ENCODE results near the gene MRPL20. TPM values are rescaled to one million over a fixed set of nuclear protein-coding genes. Genes with fewer than 3 reads are reported as not detected.
"Not testable (repeated sequence)": the region's sequence is repeated elsewhere in the genome, so short reads cannot be mapped to it uniquely, and the experiment has no call there.

MRPL20 gene
- total RNA-seq = 52.9 TPM

- peak; percentile 97 for DNase-seq (ENCODE audit: low spot score)
- ATAC-seq = peak; percentile 95
These were observed at the start of gene MRPL20 for GRCh38 chr1:1406821-1407635. TSS of gene MRPL20 (minus strand) at chr1:1407293. CDS start at chr1:1407217, 76 bp downstream.

- ATAC-seq = peak; percentile 93
- peak; percentile 72 for DNase-seq (ENCODE audit: low spot score)
These were observed 49.7 kb upstream of the MRPL20 start for GRCh38 chr1:1456683-1457255.

DNA sequence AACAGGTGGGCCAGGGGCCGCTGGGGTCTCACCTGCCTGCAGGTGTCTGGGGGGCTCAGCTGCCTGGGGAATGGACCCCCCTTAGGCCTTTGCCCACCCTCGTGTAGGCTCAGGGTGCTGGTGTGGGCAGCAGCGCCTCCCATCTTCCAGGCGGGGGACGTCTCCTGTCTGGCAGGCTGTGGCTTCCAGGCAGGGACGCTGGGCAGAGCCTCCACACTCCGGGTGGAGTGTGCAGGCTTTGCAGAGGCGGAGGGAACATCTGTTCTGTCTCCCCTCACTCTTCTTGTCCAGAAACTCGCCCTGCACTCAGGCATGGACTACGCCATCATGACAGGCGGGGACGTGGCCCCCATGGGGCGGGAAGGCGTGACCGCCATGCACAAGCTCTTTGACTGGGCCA is 48.8 kb upstream of the MRPL20 start:
- ATAC-seq = not testable (repeated sequence)

DNA sequence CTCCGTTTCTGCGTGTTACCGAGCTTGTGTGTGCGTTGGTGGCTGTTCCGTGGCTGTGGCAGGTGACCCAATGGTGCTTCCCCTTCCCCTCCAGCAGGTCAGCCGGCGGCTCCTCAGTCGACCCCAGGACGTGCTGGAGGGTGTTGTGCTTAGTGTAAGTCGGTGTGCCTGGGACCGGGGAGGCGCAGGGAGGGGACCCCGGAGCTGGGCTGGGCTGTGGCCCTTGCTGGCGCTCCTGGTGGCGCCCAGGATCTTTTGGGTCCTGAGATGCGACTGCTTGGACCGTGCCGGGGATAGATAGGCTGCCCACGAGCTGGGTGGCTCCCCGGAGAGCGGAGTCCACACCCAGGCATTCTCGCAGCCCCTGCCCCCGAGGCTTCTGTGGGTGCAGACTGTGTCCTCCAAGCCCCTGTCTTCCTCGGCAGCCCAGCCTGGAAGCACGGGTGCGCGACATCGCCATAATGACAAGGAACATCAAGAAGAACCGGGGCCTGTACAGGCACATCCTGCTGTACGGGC is 48.3 kb upstream of the MRPL20 start:
- DNase-seq (ENCODE audit: low spot score) (no peak), ATAC-seq (no peak)

More for the DNA sequence above, 48.8 kb upstream of the MRPL20 start:
- not testable (repeated sequence) for DNase-seq (ENCODE audit: low spot score)

GRCh38 chr1:1454286-1455056 is 47.4 kb upstream of the MRPL20 start:
- ATAC-seq = not testable (repeated sequence)

GRCh38 chr1:1452882-1453281 is 45.8 kb upstream of the MRPL20 start:
- no peak for DNase-seq (ENCODE audit: low spot score)
- ATAC-seq = no peak

More at GRCh38 chr1:1454286-1455056, 47.4 kb upstream of the MRPL20 start:
- not testable (repeated sequence) for DNase-seq (ENCODE audit: low spot score)

DNA sequence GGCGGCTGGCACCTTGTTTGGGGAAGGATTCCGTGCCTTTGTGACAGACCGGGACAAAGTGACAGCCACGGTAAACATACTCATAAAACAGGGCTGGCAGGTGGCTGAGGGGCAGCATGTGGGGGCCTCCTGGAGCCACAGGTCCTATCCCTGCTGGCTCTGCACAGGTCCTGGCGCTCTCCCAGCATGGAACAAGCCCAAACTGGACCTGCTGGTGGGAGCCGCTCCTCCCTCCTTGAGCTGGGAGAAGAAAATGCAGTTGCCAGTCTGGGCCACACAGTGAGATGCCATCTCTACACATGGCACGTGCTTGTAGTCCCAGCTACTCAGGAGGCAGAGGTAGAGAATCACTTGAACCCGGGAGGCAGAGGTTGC is 45.3 kb upstream of the MRPL20 start:
- ATAC-seq; DNase-seq (ENCODE audit: low spot score): not testable (repeated sequence)

- no peak for DNase-seq (ENCODE audit: low spot score)
- ATAC-seq = no peak
These were observed 44.7 kb upstream of the MRPL20 start for GRCh38 chr1:1451696-1452364.

DNA sequence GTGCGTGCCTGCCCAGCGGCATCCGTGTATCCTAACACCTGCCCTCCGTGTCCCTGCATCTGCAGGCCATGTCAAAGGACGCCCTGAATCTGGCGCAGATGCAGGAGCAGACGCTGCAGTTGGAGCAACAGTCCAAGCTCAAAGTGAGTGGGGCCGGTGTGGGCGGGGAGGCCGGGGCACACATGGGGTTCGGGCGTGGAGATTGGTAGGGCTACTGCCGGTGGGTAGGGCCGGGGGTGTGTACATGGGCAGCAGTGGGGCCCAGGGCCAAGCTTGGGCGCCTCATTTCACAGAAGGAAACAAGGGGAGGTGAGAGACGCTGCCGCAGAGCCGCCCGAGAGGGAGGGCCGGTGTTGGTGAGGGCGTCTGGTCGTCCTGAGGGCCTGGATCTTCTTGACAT is 43.5 kb upstream of the MRPL20 start:
- not testable (repeated sequence) for ATAC-seq; DNase-seq (ENCODE audit: low spot score)

GRCh38 chr1:1449099-1449739 is 42.1 kb upstream of the MRPL20 start, which contains the start of gene ATAD3C:
TSS of gene ATAD3C (plus strand) at chr1:1449689. CDS start at chr1:1450684, 995 bp downstream.
- ATAC-seq (no peak), DNase-seq (ENCODE audit: low spot score) (no peak)

DNA sequence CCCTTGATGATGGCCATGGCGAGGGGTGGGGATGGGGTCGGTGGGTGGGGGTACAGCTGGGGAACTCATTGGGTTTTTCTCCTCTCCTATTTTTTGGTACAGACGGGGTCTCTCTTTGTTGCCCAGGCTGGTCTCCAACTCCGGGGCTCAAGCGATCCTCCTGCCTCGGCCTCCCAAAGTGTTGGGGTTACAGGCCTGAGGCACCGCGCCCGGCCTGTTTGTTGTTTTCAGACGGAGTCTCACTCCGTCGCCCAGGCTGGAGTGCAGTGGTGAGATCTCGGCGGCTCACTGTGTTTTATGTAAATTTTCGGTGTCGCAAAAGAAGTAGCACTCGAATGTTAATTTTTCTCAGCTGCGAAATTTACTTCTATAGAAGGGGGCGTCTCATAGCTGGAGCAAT is 39.5 kb upstream of the MRPL20 start:
- DNase-seq (ENCODE audit: low spot score); ATAC-seq: not testable (repeated sequence)

GRCh38 chr1:1442069-1442770 is 35.1 kb upstream of the MRPL20 start:
- peak; percentile 63 for DNase-seq (ENCODE audit: low spot score)
- ATAC-seq = peak; percentile 22

DNA sequence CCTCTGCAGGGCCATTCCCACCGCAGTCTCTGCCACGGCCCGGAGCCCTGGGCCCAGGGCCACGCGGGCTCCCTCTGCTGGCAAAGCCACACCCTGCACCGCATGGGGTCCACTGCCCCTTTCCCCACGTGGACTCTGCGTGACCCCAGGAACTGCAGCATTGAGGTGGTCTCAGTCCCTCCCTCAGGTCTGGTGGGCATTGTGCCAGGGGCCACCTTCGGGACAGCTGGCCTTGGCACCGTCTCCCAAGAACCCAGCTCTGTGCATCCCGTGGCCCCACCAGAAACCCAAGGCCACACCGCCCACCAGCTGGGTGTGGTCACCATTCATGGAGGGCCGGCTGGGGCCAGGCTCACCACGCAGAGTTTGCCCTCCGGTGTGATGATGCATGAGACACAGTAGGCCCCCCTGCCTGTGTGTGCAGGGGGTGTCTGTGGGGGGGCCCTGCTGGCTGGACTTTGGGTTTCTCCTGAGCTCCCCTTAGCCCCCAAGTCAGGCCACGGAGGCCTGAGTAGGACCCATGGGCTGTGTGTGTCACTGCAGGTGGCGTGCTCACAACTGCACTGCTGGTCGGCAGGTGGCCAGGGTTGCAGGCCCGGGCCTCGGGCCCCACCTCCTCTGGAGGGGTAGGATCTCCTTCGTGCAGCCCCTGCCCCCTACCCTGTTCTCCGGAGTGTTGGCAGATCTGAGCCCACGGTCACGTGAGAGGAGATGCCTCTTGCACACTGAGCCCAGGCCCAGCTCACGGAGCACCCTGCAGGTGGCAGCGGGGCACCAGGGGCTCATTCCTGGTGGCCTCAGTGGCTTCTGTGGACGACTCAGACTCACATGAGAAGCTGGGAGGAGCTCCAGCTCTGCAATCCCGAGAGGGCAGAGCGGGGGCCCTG is 34.2 kb upstream of the MRPL20 start:
- peak; percentile 54 for ATAC-seq
- peak; percentile 60 for DNase-seq (ENCODE audit: low spot score)

- ATAC-seq = no peak
- DNase-seq (ENCODE audit: low spot score) = no peak
These were observed 33.3 kb upstream of the MRPL20 start for GRCh38 chr1:1440262-1441001.

GRCh38 chr1:1439546-1440261 is 32.6 kb upstream of the MRPL20 start:
- ATAC-seq (no peak), DNase-seq (ENCODE audit: low spot score) (no peak)

- DNase-seq (ENCODE audit: low spot score) = peak; percentile 68
These were observed 31.7 kb upstream of the MRPL20 start for GRCh38 chr1:1438531-1439381.

More at GRCh38 chr1:1438531-1439381, 31.7 kb upstream of the MRPL20 start:
- peak; percentile 29 for ATAC-seq
